Measurements from ENCODE around the gene CAMP.
A peak's percentile ranks its signal among the peaks of the same experiment; 100 is the strongest.
"Not testable (repeated sequence)": the region's sequence is repeated elsewhere in the genome, so short reads cannot be mapped to it uniquely, and the experiment has no call there.

Gene CAMP

GRCh38 chr3:48269592-48269991, 46.3 kb downstream of the CAMP start:
- DNase-seq (ENCODE audit: insufficient read length, low spot score) (no peak), FAIRE-seq (no peak)
- no peak for TF ChIP-seq CTCF (IDR thresholded peaks at IDR 0.05; ENCODE audit: insufficient read depth, missing control alignments)

GRCh38 chr3:48270306-48270705, 47.0 kb downstream of the CAMP start:
- FAIRE-seq (no peak), DNase-seq (ENCODE audit: insufficient read length, low spot score) (no peak)
- TF ChIP-seq CTCF (IDR thresholded peaks at IDR 0.05; ENCODE audit: insufficient read depth, missing control alignments), result no peak

GRCh38 chr3:48271223-48271622, 47.9 kb downstream of the CAMP start:
- DNase-seq (ENCODE audit: insufficient read length, low spot score); FAIRE-seq: not testable (repeated sequence)

GRCh38 chr3:48271763-48272498, 48.6 kb downstream of the CAMP start:
- DNase-seq (ENCODE audit: insufficient read length, low spot score), result no peak
- TF ChIP-seq CTCF (IDR thresholded peaks at IDR 0.05; ENCODE audit: insufficient read depth, missing control alignments), result no peak
- no peak for FAIRE-seq

- peak; percentile 86 for DNase-seq (ENCODE audit: insufficient read length, low spot score)
- TF ChIP-seq CTCF (IDR thresholded peaks at IDR 0.05; ENCODE audit: insufficient read depth, missing control alignments), result peak; percentile 85
- no peak for FAIRE-seq
Measured at GRCh38 chr3:48273594-48274211, 50.4 kb downstream of the CAMP start.

- no peak for DNase-seq (ENCODE audit: insufficient read length, low spot score)
- TF ChIP-seq CTCF (IDR thresholded peaks at IDR 0.05; ENCODE audit: insufficient read depth, missing control alignments), result no peak
- FAIRE-seq, result no peak
Measured at GRCh38 chr3:48274452-48274851, 51.2 kb downstream of the CAMP start.
